Kidney (tissue), 14 donors: ENCODE data around the gene MMRN1. TPM values are rescaled to one million over a fixed set of nuclear protein-coding genes. Genes with fewer than 3 reads are reported as not detected.

Source experiments
- DNase-seq, 5 donors: peaks; one replicate each; pipeline ENCODE4 v3.0.0-alpha.2; 2013 to 2020
- FAIRE-seq: peaks from 2 replicates; lab custom pipeline; 2012; peaks lifted over from hg19 to GRCh38; lab: Jason Lieb, UNC
- H3K27ac ChIP-seq, 2 donors: one replicate each; pipeline ENCODE4 v1.7.0; 2013; ENCODE audit warnings: low read depth in 2 of 2, low read length in 2 of 2, inconsistent platforms in 1 of 2
- H3K27me3 ChIP-seq: one replicate; pipeline ENCODE4 v1.7.1; 2013; ENCODE audit warnings: low read length, inconsistent platforms; ENCODE audit not compliant: control insufficient read depth, insufficient read depth
- H3K36me3 ChIP-seq, 3 donors: one replicate each; pipeline versions ENCODE4 v1.7.0 to v1.7.1; 2013; ENCODE audit warnings: low read length in 3 of 3, control low read depth in 1 of 3, inconsistent platforms in 1 of 3; ENCODE audit not compliant: insufficient read depth in 3 of 3, control insufficient read depth in 2 of 3
- H3K4me1 ChIP-seq, 3 donors: one replicate each; pipeline versions ENCODE4 v1.7.0 to v1.7.1; 2013; ENCODE audit warnings: low read length in 3 of 3, inconsistent platforms in 1 of 3, low read depth in 1 of 3; ENCODE audit not compliant: control insufficient read depth in 2 of 3, insufficient read depth in 2 of 3
- H3K4me3 ChIP-seq, 3 donors: one replicate each; pipeline versions ENCODE4 v1.7.0 to v1.8.1; 2013; ENCODE audit warnings: low read length in 3 of 3, control low read depth in 1 of 3, inconsistent platforms in 1 of 3
- H3K9ac ChIP-seq, 3 donors: one replicate each; pipeline versions ENCODE4 v1.7.0 to v1.7.1; 2013; ENCODE audit warnings: low read length in 3 of 3, control low read depth in 1 of 3, inconsistent platforms in 1 of 3
- H3K9me3 ChIP-seq, 3 donors: one replicate each; pipeline versions ENCODE4 v1.7.0 to v1.7.1; 2013; ENCODE audit warnings: low read length in 3 of 3, control low read depth in 1 of 3, inconsistent platforms in 1 of 3; ENCODE audit not compliant: control insufficient read depth in 2 of 3, insufficient read depth in 1 of 3
- intact Hi-C: fragments of 100-400 bp; cut with DNase I; formaldehyde crosslinking; loops from one replicate; pipeline ENCODE4 v1.11.1; 2022
- polyA plus RNA-seq: library from polyadenylated mRNA; stranded (reverse); fragments of 350-450 nt; fragmentation: Illumina TruSeq; extraction: RNeasy Lipid Tissue Mini Kit (QIAGEN cat#74804); gene quantifications from one replicate; pipeline ENCODE4 v1.2.3, GENCODE V29; 2014; ENCODE audit warnings: low read depth, low replicate concordance; ENCODE audit not compliant: insufficient read depth
- total RNA-seq: library from RNA; stranded (reverse); fragmentation: NEBNext Ultra II Directional; extraction: Animal tissue kit (Norgen Biotek cat#: 25700); gene quantifications from one replicate; pipeline ENCODE4 v1.2.1, GENCODE V29; 2021
- TF ChIP-seq, protein P1 (sequence below): IDR thresholded peaks from 3 replicates; pipeline ENCODE4 v1.5.1; 2012; ENCODE audit warnings: mild to moderate bottlenecking, moderate library complexity, borderline replicate concordance; ENCODE audit not compliant: insufficient read depth; ENCODE audit errors: extremely low read depth
- donor health status: control.
- donor health status: control.
- donor health status: control.
- donor health status: control.
- donor health status: control.
- donor health status: DM: yes; HTN: yes; CAD: no.
- donor health status: Normal renal cell carcinoma (clear cell type).

MMRN1 gene
- total and polyA plus RNA-seq, 2 donors from 2014 or later = 0.62 to 28.9 TPM

DNA sequence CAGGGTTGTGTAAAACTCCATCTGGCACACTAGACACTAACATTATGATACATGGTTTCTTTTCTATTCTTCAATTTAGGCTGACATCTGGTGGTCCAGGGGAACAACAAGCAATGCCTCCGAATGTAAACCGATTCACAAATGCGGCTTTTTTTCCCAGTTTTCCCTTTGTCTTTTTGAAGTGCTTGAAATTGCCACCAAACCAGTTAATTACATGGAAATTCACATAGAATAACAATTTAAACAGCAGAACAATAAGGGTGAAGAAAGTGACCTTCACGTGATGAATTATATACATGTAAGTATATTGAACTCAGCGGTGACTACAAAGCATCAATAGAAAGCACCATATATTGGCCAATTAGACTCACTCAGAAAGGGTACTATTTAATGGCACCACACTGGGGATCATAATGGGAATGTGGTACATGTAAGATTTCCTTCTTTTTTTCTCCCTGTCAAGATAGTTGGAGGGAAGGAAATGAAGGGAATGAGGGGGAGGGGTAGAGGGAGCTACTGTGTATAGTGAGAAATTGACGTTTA is 103.9 kb downstream of the MMRN1 start:
- DNase-seq (peak in 1 of 5 donors; percentile 13), FAIRE-seq (no peak)
- no peaks in the 10 kb centered on the region for H3K27me3 ChIP-seq
- H3K9me3 ChIP-seq = no peaks in the 10 kb centered on the region
- TF ChIP-seq, protein P1, sequence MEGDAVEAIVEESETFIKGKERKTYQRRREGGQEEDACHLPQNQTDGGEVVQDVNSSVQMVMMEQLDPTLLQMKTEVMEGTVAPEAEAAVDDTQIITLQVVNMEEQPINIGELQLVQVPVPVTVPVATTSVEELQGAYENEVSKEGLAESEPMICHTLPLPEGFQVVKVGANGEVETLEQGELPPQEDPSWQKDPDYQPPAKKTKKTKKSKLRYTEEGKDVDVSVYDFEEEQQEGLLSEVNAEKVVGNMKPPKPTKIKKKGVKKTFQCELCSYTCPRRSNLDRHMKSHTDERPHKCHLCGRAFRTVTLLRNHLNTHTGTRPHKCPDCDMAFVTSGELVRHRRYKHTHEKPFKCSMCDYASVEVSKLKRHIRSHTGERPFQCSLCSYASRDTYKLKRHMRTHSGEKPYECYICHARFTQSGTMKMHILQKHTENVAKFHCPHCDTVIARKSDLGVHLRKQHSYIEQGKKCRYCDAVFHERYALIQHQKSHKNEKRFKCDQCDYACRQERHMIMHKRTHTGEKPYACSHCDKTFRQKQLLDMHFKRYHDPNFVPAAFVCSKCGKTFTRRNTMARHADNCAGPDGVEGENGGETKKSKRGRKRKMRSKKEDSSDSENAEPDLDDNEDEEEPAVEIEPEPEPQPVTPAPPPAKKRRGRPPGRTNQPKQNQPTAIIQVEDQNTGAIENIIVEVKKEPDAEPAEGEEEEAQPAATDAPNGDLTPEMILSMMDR = no peak
- peaks cover 0 to 34% (median 4%) of the 10 kb centered on the region in 3 donors for H3K4me1 ChIP-seq
- H3K9ac ChIP-seq = peak overlapping the region in 1 of 3 donors; percentile 20
- intact Hi-C loops = no loop called here
- no peaks in the 10 kb centered on the region for H3K36me3 ChIP-seq
- H3K27ac ChIP-seq = peak overlapping the region in 1 of 2 donors; percentile 74
- no peak overlapping the region for H3K4me3 ChIP-seq

DNA sequence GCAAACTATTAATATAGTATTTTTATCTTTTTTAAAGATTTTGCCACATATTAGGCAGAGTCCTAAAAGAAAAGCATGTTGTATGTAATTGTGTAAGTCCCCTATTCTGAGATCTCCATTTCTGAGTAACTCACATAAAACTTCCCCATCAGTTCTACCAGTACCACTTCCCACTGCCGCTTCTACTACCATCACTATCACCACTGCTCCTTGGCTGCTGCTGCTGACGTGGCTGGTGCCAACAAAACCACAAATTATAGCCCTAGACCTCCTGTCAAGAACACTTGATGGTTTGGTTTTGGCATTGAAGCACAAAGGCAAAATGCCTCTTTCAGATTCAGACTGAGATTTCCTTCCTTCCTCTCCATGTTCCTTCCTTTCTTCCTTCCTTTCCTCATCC is 106.4 kb downstream of the MMRN1 start:
- FAIRE-seq = no peak
- intact Hi-C loops = no loop called here
- no peak for DNase-seq

DNA sequence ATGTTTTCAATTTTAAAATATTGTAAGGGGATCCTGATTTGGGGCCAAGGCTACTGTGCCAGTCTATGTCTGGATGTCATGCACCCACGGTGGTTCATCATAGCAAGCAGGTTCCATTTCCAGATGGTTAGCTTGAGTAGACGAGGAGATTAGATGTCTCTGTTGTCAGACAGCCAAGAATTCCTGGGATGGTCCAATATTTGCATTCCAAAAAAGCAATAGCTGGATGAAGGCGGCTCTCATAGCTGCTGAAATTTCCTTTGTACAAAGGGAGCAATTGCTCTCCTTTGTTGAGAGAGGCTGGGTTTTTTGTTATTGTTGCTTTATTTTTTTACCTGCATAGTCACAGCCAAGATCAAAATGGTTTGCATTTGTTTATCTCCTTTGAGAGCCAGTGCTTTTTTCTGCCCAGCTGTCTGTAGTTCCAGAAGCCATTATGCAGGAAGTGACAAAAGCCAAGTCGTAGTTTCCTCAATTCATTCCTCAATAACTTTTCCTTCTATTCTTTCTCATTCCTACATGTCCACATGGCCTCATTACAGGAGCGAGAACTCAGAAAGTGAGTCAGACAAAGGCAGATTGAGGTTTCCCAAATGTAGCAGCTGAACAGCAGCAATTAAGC is 107.9 kb downstream of the MMRN1 start:
- Histone ChIP-seq H3K4me1 (peaks cover 0 to 7% (median 0%) of the 10 kb centered on the region in 3 donors), H3K4me3 (no peak overlapping the region), H3K27me3 (no peaks in the 10 kb centered on the region), H3K9me3 (no peaks in the 10 kb centered on the region), H3K27ac (no peak overlapping the region), H3K36me3 (no peaks in the 10 kb centered on the region), H3K9ac (no peak overlapping the region)
- FAIRE-seq (no peak), DNase-seq (no peak)
- TF ChIP-seq, protein P1 = no peak
- intact Hi-C loops = no loop called here

More for the DNA sequence above, 106.4 kb downstream of the MMRN1 start:
- no peaks in the 10 kb centered on the region for H3K27me3 ChIP-seq
- no peak overlapping the region for H3K4me3 ChIP-seq
- H3K9ac ChIP-seq = no peak overlapping the region
- H3K4me1 ChIP-seq = peaks cover 0 to 15% (median 0%) of the 10 kb centered on the region in 3 donors
- H3K36me3 ChIP-seq = no peaks in the 10 kb centered on the region
- H3K27ac ChIP-seq = no peak overlapping the region
- TF ChIP-seq, protein P1 = no peak
- no peaks in the 10 kb centered on the region for H3K9me3 ChIP-seq

Other genes with a start within 250 kb of the MMRN1 start
- 8.4 TPM for gene SNCA, start 57.7 kb upstream of the MMRN1 start, total RNA-seq
- 17.1 TPM for gene SNCA, start 57.7 kb upstream of the MMRN1 start, polyA plus RNA-seq
- gene CCSER1, start 232.5 kb downstream of the MMRN1 start, total RNA-seq = 26.8 TPM
- 4.2 TPM for gene CCSER1, start 232.5 kb downstream of the MMRN1 start, polyA plus RNA-seq